BLaER1 treated with 17β-estradiol and CSF1 and Interleukin-3, amounts not matched to agents 10 nM and 100 nM (cell line): Measurements from ENCODE around the gene BPIFB3.

Experiments
- H3K27ac ChIP-seq, 11 experiments: shearing (Covaris generic); formaldehyde crosslinking; 2 replicates each; pipeline ENCODE4 v1.8.1; 2022
- H3K27me3 ChIP-seq, 11 experiments: shearing (Covaris generic); formaldehyde crosslinking; 2 replicates each; pipeline ENCODE4 v1.8.1; 2022
- H3K36me3 ChIP-seq, 11 experiments: shearing (Covaris generic); formaldehyde crosslinking; 2 replicates each; pipeline ENCODE4 v1.8.1; 2022
- H3K4me1 ChIP-seq, 10 experiments: shearing (Covaris generic); formaldehyde crosslinking; 2 replicates each; pipeline ENCODE4 v1.8.1; 2022
- H3K4me2 ChIP-seq, 11 experiments: shearing (Covaris generic); formaldehyde crosslinking; 2 replicates each; pipeline ENCODE4 v1.8.1; 2022
- H3K4me3 ChIP-seq, 10 experiments: shearing (Covaris generic); formaldehyde crosslinking; 2 replicates each; pipeline ENCODE4 v1.8.1; 2022
- H3K9ac ChIP-seq, 11 experiments: shearing (Covaris generic); formaldehyde crosslinking; 2 replicates each; pipeline ENCODE4 v1.8.1; 2022
- H3K9me3 ChIP-seq, 11 experiments: shearing (Covaris generic); formaldehyde crosslinking; replicated peaks in 1 of 11; 2 replicates each; pipeline ENCODE4 v1.8.1; 2022
- H4K20me1 ChIP-seq, 11 experiments: shearing (Covaris generic); formaldehyde crosslinking; 2 replicates each; pipeline ENCODE4 v1.8.1; 2022
- Cebpa-rat ChIP-seq, 11 experiments: shearing (Covaris generic); IDR thresholded peaks; 2 replicates each; pipeline ENCODE4 v1.8.1; 2022

The BPIFB3 gene

GRCh38 chr20:33015114-33015484, 38.6 kb upstream of the BPIFB3 start:
- H3K27me3 ChIP-seq = no peaks in the 10 kb centered on the region
- no peak for TF ChIP-seq Cebpa-rat (IDR thresholded peaks at IDR 0.05)

GRCh38 chr20:33015700-33016580, 37.8 kb upstream of the BPIFB3 start:
- H3K9ac ChIP-seq = no peak overlapping the region
- no peak for TF ChIP-seq Cebpa-rat (IDR thresholded peaks at IDR 0.05)
- H3K27me3 ChIP-seq = no peaks in the 10 kb centered on the region
- no peak overlapping the region for H3K27ac ChIP-seq
- no peak overlapping the region for H3K4me2 ChIP-seq
- H3K4me3 ChIP-seq = no peak overlapping the region
- no peaks in the 10 kb centered on the region for H3K36me3 ChIP-seq
- H3K9me3 ChIP-seq = no peaks in the 10 kb centered on the region
- H3K4me1 ChIP-seq = peaks cover 0 to 16% (median 9%) of the 10 kb centered on the region in 10 experiments; a peak in 11 of 20 replicates
- no peaks in the 10 kb centered on the region for H4K20me1 ChIP-seq

More at GRCh38 chr20:33015114-33015484, 38.6 kb upstream of the BPIFB3 start:
- no peak overlapping the region for H3K27ac ChIP-seq
- no peaks in the 10 kb centered on the region for H3K9me3 ChIP-seq
- no peaks in the 10 kb centered on the region for H3K36me3 ChIP-seq
- H3K4me1 ChIP-seq = peaks cover 0 to 20% (median 11%) of the 10 kb centered on the region in 10 experiments; a peak in 14 of 20 replicates
- no peak overlapping the region for H3K9ac ChIP-seq
- H3K4me2 ChIP-seq = peak overlapping the region in 4 of 11 experiments; percentile 40 to 51 (median 46); a peak in 5 of 22 replicates
- no peaks in the 10 kb centered on the region for H4K20me1 ChIP-seq
- H3K4me3 ChIP-seq = no peak overlapping the region

- no peak for TF ChIP-seq Cebpa-rat (IDR thresholded peaks at IDR 0.05)
- Histone ChIP-seq H3K4me2 (no peak overlapping the region), H3K27me3 (no peaks in the 10 kb centered on the region)
Measured at GRCh38 chr20:33016581-33017109, 37.1 kb upstream of the BPIFB3 start.

GRCh38 chr20:33017542-33017941, 36.2 kb upstream of the BPIFB3 start:
- no peak for TF ChIP-seq Cebpa-rat (IDR thresholded peaks at IDR 0.05)
- H3K4me1 ChIP-seq = peaks cover 0 to 16% (median 9%) of the 10 kb centered on the region in 10 experiments; a peak in 12 of 20 replicates
- H4K20me1 ChIP-seq = no peaks in the 10 kb centered on the region
- no peaks in the 10 kb centered on the region for H3K9me3 ChIP-seq
- H3K36me3 ChIP-seq = no peaks in the 10 kb centered on the region
- no peak overlapping the region for H3K9ac ChIP-seq
- no peak overlapping the region for H3K4me2 ChIP-seq
- no peak overlapping the region for H3K27ac ChIP-seq
- no peaks in the 10 kb centered on the region for H3K27me3 ChIP-seq
- no peak overlapping the region for H3K4me3 ChIP-seq

More at GRCh38 chr20:33016581-33017109, 37.1 kb upstream of the BPIFB3 start:
- Histone ChIP-seq H3K4me1 (peaks cover 0 to 16% (median 9%) of the 10 kb centered on the region in 10 experiments; a peak in 11 of 20 replicates), H3K9ac (no peak overlapping the region), H3K9me3 (no peaks in the 10 kb centered on the region), H4K20me1 (no peaks in the 10 kb centered on the region), H3K36me3 (no peaks in the 10 kb centered on the region), H3K4me3 (no peak overlapping the region), H3K27ac (no peak overlapping the region)

- H3K9ac ChIP-seq = no peak overlapping the region
- H3K9me3 ChIP-seq = no peaks in the 10 kb centered on the region
- H4K20me1 ChIP-seq = no peaks in the 10 kb centered on the region
- H3K27ac ChIP-seq = no peak overlapping the region
- peaks cover 0 to 16% (median 9%) of the 10 kb centered on the region in 10 experiments; a peak in 12 of 20 replicates for H3K4me1 ChIP-seq
- no peak overlapping the region for H3K4me2 ChIP-seq
- no peaks in the 10 kb centered on the region for H3K27me3 ChIP-seq
- no peaks in the 10 kb centered on the region for H3K36me3 ChIP-seq
- H3K4me3 ChIP-seq = no peak overlapping the region
- no peak for TF ChIP-seq Cebpa-rat (IDR thresholded peaks at IDR 0.05)
Measured at GRCh38 chr20:33018169-33018931, 35.4 kb upstream of the BPIFB3 start.

GRCh38 chr20:33019465-33020277, 34.0 kb upstream of the BPIFB3 start:
- no peak for TF ChIP-seq Cebpa-rat (IDR thresholded peaks at IDR 0.05)
- no peak overlapping the region for H3K4me2 ChIP-seq
- H3K27me3 ChIP-seq = no peaks in the 10 kb centered on the region

GRCh38 chr20:33020278-33021161, 33.2 kb upstream of the BPIFB3 start:
- no peak for TF ChIP-seq Cebpa-rat (IDR thresholded peaks at IDR 0.05)
- Histone ChIP-seq H3K9me3 (no peaks in the 10 kb centered on the region), H3K27ac (no peak overlapping the region), H3K36me3 (no peaks in the 10 kb centered on the region), H3K4me2 (no peak overlapping the region), H3K27me3 (no peaks in the 10 kb centered on the region), H3K9ac (no peak overlapping the region), H3K4me3 (no peak overlapping the region), H3K4me1 (peaks cover 0 to 6% (median 0%) of the 10 kb centered on the region in 10 experiments; a peak in 1 of 20 replicates), H4K20me1 (no peaks in the 10 kb centered on the region)

More at GRCh38 chr20:33019465-33020277, 34.0 kb upstream of the BPIFB3 start:
- Histone ChIP-seq H3K9me3 (no peaks in the 10 kb centered on the region), H3K9ac (no peak overlapping the region), H3K27ac (no peak overlapping the region), H3K4me1 (peaks cover 0 to 6% (median 3%) of the 10 kb centered on the region in 10 experiments; a peak in 10 of 20 replicates), H3K4me3 (no peak overlapping the region), H4K20me1 (no peaks in the 10 kb centered on the region), H3K36me3 (no peaks in the 10 kb centered on the region)

GRCh38 chr20:33021879-33022278, 31.8 kb upstream of the BPIFB3 start:
- H3K9ac ChIP-seq = no peak overlapping the region
- no peaks in the 10 kb centered on the region for H4K20me1 ChIP-seq
- no peaks in the 10 kb centered on the region for H3K27me3 ChIP-seq
- H3K9me3 ChIP-seq = no peaks in the 10 kb centered on the region
- TF ChIP-seq Cebpa-rat (IDR thresholded peaks at IDR 0.05) = no peak
- no peak overlapping the region for H3K27ac ChIP-seq
- no peak overlapping the region for H3K4me2 ChIP-seq
- peaks cover 0 to 6% (median 0%) of the 10 kb centered on the region in 10 experiments; a peak in 1 of 20 replicates for H3K4me1 ChIP-seq
- H3K36me3 ChIP-seq = no peaks in the 10 kb centered on the region
- H3K4me3 ChIP-seq = no peak overlapping the region
